ENCODE data around the gene ZNF580. TPM values are rescaled to one million over a fixed set of nuclear protein-coding genes. Genes with fewer than 3 reads are reported as not detected.

Gene ZNF580, protein sequence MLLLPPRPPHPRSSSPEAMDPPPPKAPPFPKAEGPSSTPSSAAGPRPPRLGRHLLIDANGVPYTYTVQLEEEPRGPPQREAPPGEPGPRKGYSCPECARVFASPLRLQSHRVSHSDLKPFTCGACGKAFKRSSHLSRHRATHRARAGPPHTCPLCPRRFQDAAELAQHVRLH
- total RNA-seq (2014; rRNA removed) (15.2 and 23.9 TPM in 2 replicates), Bru-seq, nascent RNA (percentile 88 among the genes with signal in this experiment), BruChase-seq, experiment 1, labeled RNA remaining after a 6-hour chase (percentile 83 among the genes with signal in this experiment), BruChase-seq, experiment 2, labeled RNA remaining after a 2-hour chase (percentile 90 among the genes with signal in this experiment)
- long read RNA-seq, transcript ZNF580-201 (2 exons, 1,261 nt): major isoform, 55 of 93 reads
- long read RNA-seq, transcript ZNF580-202 (1 exons, 1,707 nt): minor isoform, 32 of 93 reads
- long read RNA-seq, partial matches to known transcripts: 0 of 93 reads
- long read RNA-seq, other reads (novel, unspliced or antisense): 5 of 93 reads

DNA sequence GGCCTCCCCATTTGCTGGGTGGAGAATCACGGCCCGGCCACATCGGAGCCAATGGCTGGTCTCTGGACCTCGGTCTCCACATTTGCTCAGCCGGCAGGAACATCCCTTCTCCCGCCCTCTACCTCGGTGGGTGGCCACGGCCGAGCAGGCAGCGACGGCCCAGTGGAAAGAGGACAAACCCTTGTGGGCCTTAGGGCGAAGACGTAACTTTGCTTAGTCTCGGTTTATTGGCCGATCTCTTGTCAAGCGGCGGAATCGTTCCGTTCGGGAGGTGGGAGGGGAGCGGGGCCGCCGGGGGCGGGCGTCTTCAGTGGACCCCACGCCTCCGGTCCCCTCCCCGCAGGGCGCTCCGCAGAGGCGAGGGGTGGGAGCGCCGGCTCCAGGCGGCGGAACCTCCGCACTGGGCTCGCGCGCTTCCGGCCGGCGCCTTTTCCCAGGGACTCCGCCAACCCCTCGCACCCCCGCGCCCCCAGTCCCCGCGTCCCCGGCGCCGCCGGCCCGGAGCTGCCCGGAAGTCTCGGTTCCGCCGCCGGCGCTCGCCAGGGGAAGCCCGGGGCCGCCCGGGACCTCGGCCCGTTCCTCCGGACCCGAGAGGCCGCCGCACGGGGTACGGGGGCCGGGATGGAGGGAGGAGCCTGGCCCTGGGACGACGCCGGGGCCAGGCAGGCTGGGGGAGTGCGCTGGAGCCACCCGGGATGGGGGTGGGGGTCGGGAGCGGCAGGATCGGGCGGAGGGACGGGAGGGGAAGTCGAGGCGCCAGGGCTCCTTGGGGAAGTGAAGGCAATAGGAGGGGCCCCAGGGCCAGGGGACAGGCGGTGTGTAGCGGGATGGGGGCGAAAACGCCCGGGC, at the start of gene ZNF580:
Gene ZNF580 (plus strand): TSS at position 426 of the 849 bp plus-strand sequence. CDS start 1,507 bp downstream, outside the sequence.
- Histone ChIP-seq H3K4me2 (ENCODE audit: low read length) (peak within 1 kb of the TSS; percentile 85), H3F3A (ENCODE audit: low read length, unreplicated experiment) (peaks cover 4% of the 10 kb centered on the region), H3K27ac (ENCODE audit: low read length) (peak within 1 kb of the TSS; percentile 62), H3K9me2 (replicated peaks; ENCODE audit: low read length) (no peaks in the 10 kb centered on the region), H3K79me2 (ENCODE audit: low read length) (peaks cover 87% of the 10 kb centered on the region), H3K9me3 (ENCODE audit: low read length) (no peaks in the 10 kb centered on the region), H3K4me3 (ENCODE audit: low read length) (peak within 1 kb of the TSS; percentile 96), H4K20me1 (ENCODE audit: low read length) (0 out of 2 replicates have a peak, but pooled peaks cover 4% of the 10 kb centered on the region), H3K36me3 (ENCODE audit: low read depth, low read length) (peaks cover 14% of the 10 kb centered on the region), H2AFZ (ENCODE audit: low read length) (peak within 1 kb of the TSS; percentile 94), H3K27me3 (ENCODE audit: low read length) (no peaks in the 10 kb centered on the region), H3K4me1 (ENCODE audit: insufficient read depth, low read length) (peaks cover 42% of the 10 kb centered on the region), H3K9ac (ENCODE audit: low read length) (peak within 1 kb of the TSS; percentile 95)
- BruUV-seq (replicated peaks): no TSS peak
- intact Hi-C loops (cut with micrococcal nuclease): loop anchor here (2.0 kb wide), 1 partner anchor 42 kb away; the partner anchor contains the start of gene FIZ1
- TF ChIP-seq, protein P1, sequence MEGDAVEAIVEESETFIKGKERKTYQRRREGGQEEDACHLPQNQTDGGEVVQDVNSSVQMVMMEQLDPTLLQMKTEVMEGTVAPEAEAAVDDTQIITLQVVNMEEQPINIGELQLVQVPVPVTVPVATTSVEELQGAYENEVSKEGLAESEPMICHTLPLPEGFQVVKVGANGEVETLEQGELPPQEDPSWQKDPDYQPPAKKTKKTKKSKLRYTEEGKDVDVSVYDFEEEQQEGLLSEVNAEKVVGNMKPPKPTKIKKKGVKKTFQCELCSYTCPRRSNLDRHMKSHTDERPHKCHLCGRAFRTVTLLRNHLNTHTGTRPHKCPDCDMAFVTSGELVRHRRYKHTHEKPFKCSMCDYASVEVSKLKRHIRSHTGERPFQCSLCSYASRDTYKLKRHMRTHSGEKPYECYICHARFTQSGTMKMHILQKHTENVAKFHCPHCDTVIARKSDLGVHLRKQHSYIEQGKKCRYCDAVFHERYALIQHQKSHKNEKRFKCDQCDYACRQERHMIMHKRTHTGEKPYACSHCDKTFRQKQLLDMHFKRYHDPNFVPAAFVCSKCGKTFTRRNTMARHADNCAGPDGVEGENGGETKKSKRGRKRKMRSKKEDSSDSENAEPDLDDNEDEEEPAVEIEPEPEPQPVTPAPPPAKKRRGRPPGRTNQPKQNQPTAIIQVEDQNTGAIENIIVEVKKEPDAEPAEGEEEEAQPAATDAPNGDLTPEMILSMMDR (conservative IDR thresholded peaks at IDR 0.05; ENCODE audit: low read depth, low read length): no peak
- TF ChIP-seq EZH2phosphoT487 (IDR thresholded peaks at IDR 0.05; ENCODE audit: borderline replicate concordance, low read length): no peak
- TF ChIP-seq EZH2 (IDR thresholded peaks at IDR 0.05; ENCODE audit: low read length, unreplicated experiment): no peak
- ChIA-PET POLR2A (ENCODE audit: unreplicated experiment) (interaction anchor here (0.7 kb wide), 1 partner anchor 35 kb away, joined by 5 read pairs; no protein-coding TSS in a partner anchor), CTCF (interaction anchor here (0.6 kb wide), 1 partner anchor 16 kb away, joined by 7 read pairs; the partner anchor contains the start of gene ZNF784)
- ATAC-seq: peak; percentile 45
- peak; percentile 80 for DNase-seq

DNA sequence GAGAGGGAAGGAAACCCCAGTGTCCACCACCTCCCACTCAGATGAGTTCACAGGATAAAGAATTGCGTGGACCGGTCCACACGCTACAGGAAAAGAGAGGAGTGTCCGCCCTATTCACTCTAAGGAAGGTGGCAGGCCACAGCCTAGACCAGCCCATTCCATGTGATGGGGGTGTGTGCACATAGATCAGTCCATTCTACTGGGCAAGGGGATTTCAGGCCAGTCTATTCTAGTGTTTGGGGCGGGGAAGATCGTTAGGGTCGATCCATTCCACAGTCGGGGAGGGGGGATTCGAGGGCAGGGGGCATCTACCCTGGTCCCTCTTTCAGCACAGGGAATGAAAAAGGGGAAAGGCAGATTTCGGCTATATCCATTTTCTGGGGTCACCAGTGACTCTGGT, 49.2 kb upstream of the ZNF580 start:
- H3K27ac ChIP-seq (ENCODE audit: low read length): no peak overlapping the region
- ChIA-PET POLR2A (ENCODE audit: unreplicated experiment) (no interaction called here), CTCF (no interaction called here)
- H3K9me3 ChIP-seq (ENCODE audit: low read length): no peaks in the 10 kb centered on the region
- no peak overlapping the region for H2AFZ ChIP-seq (ENCODE audit: low read length)
- H4K20me1 ChIP-seq (ENCODE audit: low read length): no peaks in the 10 kb centered on the region
- no peaks in the 10 kb centered on the region for H3F3A ChIP-seq (ENCODE audit: low read length, unreplicated experiment)
- H3K36me3 ChIP-seq (ENCODE audit: low read depth, low read length): peaks cover 4% of the 10 kb centered on the region; the same call in 1 of the 2 replicates
- H3K4me3 ChIP-seq (ENCODE audit: low read length): no peak overlapping the region
- ATAC-seq (no peak), DNase-seq (no peak)
- intact Hi-C loops (cut with micrococcal nuclease): no loop called here
- H3K27me3 ChIP-seq (ENCODE audit: low read length): no peaks in the 10 kb centered on the region
- H3K4me1 ChIP-seq (ENCODE audit: insufficient read depth, low read length): peaks cover 6% of the 10 kb centered on the region
- no peaks in the 10 kb centered on the region for H3K9me2 ChIP-seq (replicated peaks; ENCODE audit: low read length)
- no peak for TF ChIP-seq EZH2 (IDR thresholded peaks at IDR 0.05; ENCODE audit: low read length, unreplicated experiment)
- TF ChIP-seq, protein P1 (conservative IDR thresholded peaks at IDR 0.05; ENCODE audit: low read depth, low read length): no peak
- no peak overlapping the region for H3K4me2 ChIP-seq (ENCODE audit: low read length)
- no peak overlapping the region for H3K9ac ChIP-seq (ENCODE audit: low read length)
- H3K79me2 ChIP-seq (ENCODE audit: low read length): no peaks in the 10 kb centered on the region
- TSS peak; percentile 25 for BruUV-seq (replicated peaks)
